ENCODE measurements around the gene ALG2. TPM values are rescaled to one million over a fixed set of nuclear protein-coding genes. Genes with fewer than 3 reads are reported as not detected.

The ALG2 gene
- total RNA-seq, 2 experiments from 2014 or later: 26.5 to 35.2 TPM

- Histone ChIP-seq H4K20me1 (ENCODE audit: insufficient read depth, low read length) (peaks cover 2% of the 10 kb centered on the region; the same call in 1 of the 2 replicates), H3K4me3 (ENCODE audit: low read depth, low read length, poor library complexity, severe bottlenecking) (no peak overlapping the region), H3K9me3 (ENCODE audit: low read length) (no peaks in the 10 kb centered on the region), H3K79me2 (ENCODE audit: insufficient read depth, low read depth, low read length) (peaks cover 52% of the 10 kb centered on the region), H3K4me2 (ENCODE audit: low read length) (no peak overlapping the region), H2AFZ (ENCODE audit: low read length) (no peak overlapping the region), H3K36me3 (ENCODE audit: insufficient read depth, low read length) (peaks cover 73% of the 10 kb centered on the region), H3K27ac (ENCODE audit: low read depth, low read length, poor library complexity, severe bottlenecking) (no peak overlapping the region), H3K9me2 (ENCODE audit: insufficient read depth, low read length) (no peaks in the 10 kb centered on the region), H3K4me1 (ENCODE audit: insufficient read depth, low read length, poor library complexity, severe bottlenecking) (peaks cover 27% of the 10 kb centered on the region)
- ChIA-PET POLR2A (interaction anchor here (1.0 kb wide), 1 partner anchor 9 kb away, joined by 3 read pairs; no protein-coding TSS in a partner anchor), CTCF (ENCODE audit: unreplicated experiment) (no interaction called here)
- BruUV-seq (replicated peaks): no TSS peak
- no peak for DNase-seq (ENCODE audit: low spot score)
- TF ChIP-seq CTCF (conservative IDR thresholded peaks at IDR 0.05; ENCODE audit: low read length): no peak
- no peak for TF ChIP-seq EZH2phosphoT487 (IDR thresholded peaks at IDR 0.05; ENCODE audit: borderline replicate concordance, low read depth, low read length)
- intact Hi-C loops (cut with micrococcal nuclease; ENCODE audit: unreplicated experiment): no loop called here
Observed at GRCh38 chr9:99226054-99226453, 4.3 kb upstream of the ALG2 start.

GRCh38 chr9:99224445-99224844, 2.7 kb upstream of the ALG2 start:
- Histone ChIP-seq H3K79me2 (ENCODE audit: insufficient read depth, low read depth, low read length) (peaks cover 68% of the 10 kb centered on the region), H3K9me3 (ENCODE audit: low read length) (no peaks in the 10 kb centered on the region), H4K20me1 (ENCODE audit: insufficient read depth, low read length) (peaks cover 15% of the 10 kb centered on the region), H3K9me2 (ENCODE audit: insufficient read depth, low read length) (no peaks in the 10 kb centered on the region), H3K4me2 (ENCODE audit: low read length) (peak overlapping the region; percentile 99), H3K4me1 (ENCODE audit: insufficient read depth, low read length, poor library complexity, severe bottlenecking) (peaks cover 34% of the 10 kb centered on the region), H3K27ac (ENCODE audit: low read depth, low read length, poor library complexity, severe bottlenecking) (peak overlapping the region; percentile 72), H3K36me3 (ENCODE audit: insufficient read depth, low read length) (peaks cover 63% of the 10 kb centered on the region), H2AFZ (ENCODE audit: low read length) (no peak overlapping the region), H3K4me3 (ENCODE audit: low read depth, low read length, poor library complexity, severe bottlenecking) (peak overlapping the region; percentile 91)
- POLR2A ChIA-PET: interaction anchor here (0.7 to 7.3 kb wide), 4 partner anchors 9 to 866 kb away, joined by 3 to 107 read pairs (median 4); no protein-coding TSS in a partner anchor
- BruUV-seq (replicated peaks): no TSS peak
- CTCF ChIA-PET (ENCODE audit: unreplicated experiment): no interaction called here
- intact Hi-C loops (cut with micrococcal nuclease; ENCODE audit: unreplicated experiment): loop anchor here (5.0 kb wide), 3 partner anchors 37 to 1128 kb away; partner anchors contain the start of gene TEX10
- DNase-seq (ENCODE audit: low spot score): no peak
- no peak for TF ChIP-seq EZH2phosphoT487 (IDR thresholded peaks at IDR 0.05; ENCODE audit: borderline replicate concordance, low read depth, low read length)

- BruUV-seq (replicated peaks): TSS peak; percentile 78
- no peak for DNase-seq (ENCODE audit: low spot score)
- peaks cover 22% of the 10 kb centered on the region for H4K20me1 ChIP-seq (ENCODE audit: insufficient read depth, low read length)
- H3K36me3 ChIP-seq (ENCODE audit: insufficient read depth, low read length): peaks cover 63% of the 10 kb centered on the region
- H3K27ac ChIP-seq (ENCODE audit: low read depth, low read length, poor library complexity, severe bottlenecking): peak overlapping the region; percentile 72
- ChIA-PET CTCF (ENCODE audit: unreplicated experiment) (interaction anchor here (0.7 to 2.0 kb wide), 4 partner anchors 9 to 139 kb away, joined by 3 to 7 read pairs (median 3); no protein-coding TSS in a partner anchor), POLR2A (interaction anchor here (0.7 to 7.3 kb wide), 13 partner anchors 11 to 599 kb away, joined by 3 to 107 read pairs (median 4); partner anchors contain the start of gene NR4A3)
- intact Hi-C loops (cut with micrococcal nuclease; ENCODE audit: unreplicated experiment): loop anchor here (1.0 to 5.0 kb wide), 5 partner anchors 14 to 1130 kb away; partner anchors contain the start of gene TEX10
- peak overlapping the region; percentile 20; the same call in 1 of the 2 replicates for H2AFZ ChIP-seq (ENCODE audit: low read length)
- H3K9me3 ChIP-seq (ENCODE audit: low read length): no peaks in the 10 kb centered on the region
- H3K4me1 ChIP-seq (ENCODE audit: insufficient read depth, low read length, poor library complexity, severe bottlenecking): peaks cover 38% of the 10 kb centered on the region
- peak overlapping the region; percentile 91 for H3K4me3 ChIP-seq (ENCODE audit: low read depth, low read length, poor library complexity, severe bottlenecking)
- H3K79me2 ChIP-seq (ENCODE audit: insufficient read depth, low read depth, low read length): peaks cover 86% of the 10 kb centered on the region
- H3K4me2 ChIP-seq (ENCODE audit: low read length): peak overlapping the region; percentile 99
- no peaks in the 10 kb centered on the region for H3K9me2 ChIP-seq (ENCODE audit: insufficient read depth, low read length)
- TF ChIP-seq CTCF (conservative IDR thresholded peaks at IDR 0.05; ENCODE audit: low read length) (peak; percentile 42), EZH2phosphoT487 (IDR thresholded peaks at IDR 0.05; ENCODE audit: borderline replicate concordance, low read depth, low read length) (no peak)
Observed at GRCh38 chr9:99222416-99223270, 901 bp upstream of the ALG2 start.
